Hepatocyte (in vitro differentiated cells): ENCODE data around the gene SPESP1.

ENCODE experiments used
- CTCF ChIP-seq: fragments of 200-600 bp; sonication (generic); IDR thresholded peaks from 2 replicates; pipeline ENCODE4 v1.5.1; 2016; ENCODE audit warnings: antibody characterized with exemption, mild to moderate bottlenecking; ENCODE audit not compliant: poor library complexity
- EZH2 ChIP-seq: fragments of 200-600 bp; sonication (generic); IDR thresholded peaks from 2 replicates; pipeline ENCODE4 v1.6.1; 2016; ENCODE audit warnings: antibody characterized with exemption, mild to moderate bottlenecking, borderline replicate concordance
- EZH2phosphoT487 ChIP-seq: fragments of 200-600 bp; sonication (generic); IDR thresholded peaks from one replicate; pipeline ENCODE4 v1.6.1; 2018; ENCODE audit warnings: antibody characterized with exemption, mild to moderate bottlenecking, low read depth, moderate library complexity; ENCODE audit not compliant: unreplicated experiment, severe bottlenecking

GRCh38 chr15:68885070-68885469 lies 45.3 kb upstream of the SPESP1 start:
- TF ChIP-seq EZH2 (no peak), CTCF (no peak), EZH2phosphoT487 (no peak)
